DOHH2 (cell line): ENCODE measurements around the gene DNM1.
A peak's percentile ranks its signal among the peaks of the same experiment; 100 is the strongest.

ENCODE experiments used
- H3F3A ChIP-seq: fragments of 200-600 bp; sonication (generic), shearing (Covaris generic); 2 replicates; pipeline ENCODE4 v1.6.0; 2016; ENCODE audit warnings: antibody characterized with exemption, mild to moderate bottlenecking; ENCODE audit not compliant: control insufficient read depth, insufficient read depth
- H3K27ac ChIP-seq: fragments of 200-600 bp; sonication (generic); 2 replicates; pipeline ENCODE4 v1.5.1; 2014; ENCODE audit warnings: low read depth, mild to moderate bottlenecking, low read length, moderate library complexity
- H3K27me3 ChIP-seq: fragments of 200-600 bp; sonication (generic); 2 replicates; pipeline ENCODE4 v1.6.1; 2014; ENCODE audit warnings: mild to moderate bottlenecking, low read length, mixed read lengths; ENCODE audit not compliant: control insufficient read depth
- H3K36me3 ChIP-seq: fragments of 200-600 bp; sonication (generic); 2 replicates; pipeline ENCODE4 v1.6.1; 2014; ENCODE audit warnings: mild to moderate bottlenecking, low read length, moderate library complexity, mixed read lengths; ENCODE audit not compliant: control insufficient read depth
- H3K4me1 ChIP-seq: fragments of 200-600 bp; sonication (generic); 2 replicates; pipeline ENCODE4 v1.6.1; 2014; ENCODE audit warnings: mild to moderate bottlenecking, low read length, mixed read lengths; ENCODE audit not compliant: control insufficient read depth
- H3K4me2 ChIP-seq: fragments of 200-600 bp; sonication (generic); 2 replicates; pipeline ENCODE4 v1.6.0; 2014; ENCODE audit warnings: mild to moderate bottlenecking, low read length, moderate library complexity
- H3K4me3 ChIP-seq: fragments of 200-600 bp; sonication (generic); 2 replicates; pipeline ENCODE4 v1.5.1; 2014; ENCODE audit warnings: mild to moderate bottlenecking, low read length, mixed read lengths
- H3K79me2 ChIP-seq: fragments of 200-600 bp; sonication (generic); 2 replicates; pipeline ENCODE4 v1.6.1; 2014; ENCODE audit warnings: mild to moderate bottlenecking, low read length, mixed read lengths; ENCODE audit not compliant: control insufficient read depth
- H3K9me2 ChIP-seq: fragments of 200-600 bp; sonication (generic); replicated peaks from 2 replicates; pipeline ENCODE4 v1.6.1; 2014; ENCODE audit warnings: mild to moderate bottlenecking, low read length, mixed read lengths; ENCODE audit not compliant: control insufficient read depth
- H3K9me3 ChIP-seq: fragments of 200-600 bp; sonication (generic); 2 replicates; pipeline ENCODE4 v1.6.1; 2014; ENCODE audit warnings: antibody characterized with exemption, low read length, mixed read lengths; ENCODE audit not compliant: control insufficient read depth, insufficient read depth
- H4K20me1 ChIP-seq: fragments of 200-600 bp; sonication (generic); 2 replicates; pipeline ENCODE4 v1.6.0; 2014; ENCODE audit warnings: low read depth, mild to moderate bottlenecking, antibody characterized with exemption, low read length, moderate library complexity; ENCODE audit not compliant: control insufficient read depth, insufficient read depth
- EZH2phosphoT487 ChIP-seq: fragments of 200-600 bp; sonication (generic); IDR thresholded peaks from 2 replicates; pipeline ENCODE4 v1.6.1; 2017; ENCODE audit warnings: borderline replicate concordance, mild to moderate bottlenecking, antibody characterized with exemption, low read length, moderate library complexity, mixed read lengths
- TF ChIP-seq, protein P1 (sequence below): fragments of 200-600 bp; sonication (generic); IDR thresholded peaks from one replicate; pipeline ENCODE4 v1.5.1; 2014; ENCODE audit warnings: antibody characterized with exemption, mild to moderate bottlenecking, low read depth, low read length; ENCODE audit not compliant: poor library complexity, severe bottlenecking

DNM1 gene

GRCh38 chr9:128201441-128202369, 1.5 kb upstream of the DNM1 start:
- Histone ChIP-seq H3K27me3 (peaks cover 34% of the 10 kb centered on the region), H3K36me3 (no peaks in the 10 kb centered on the region), H3K79me2 (no peaks in the 10 kb centered on the region), H4K20me1 (no peaks in the 10 kb centered on the region), H3K4me3 (no peak overlapping the region), H3K27ac (no peak overlapping the region), H3K9me2 (no peaks in the 10 kb centered on the region), H3K9me3 (no peaks in the 10 kb centered on the region), H3K4me1 (peaks cover 16% of the 10 kb centered on the region), H3K4me2 (no peak overlapping the region), H3F3A (no peaks in the 10 kb centered on the region)
- TF ChIP-seq, protein P1, sequence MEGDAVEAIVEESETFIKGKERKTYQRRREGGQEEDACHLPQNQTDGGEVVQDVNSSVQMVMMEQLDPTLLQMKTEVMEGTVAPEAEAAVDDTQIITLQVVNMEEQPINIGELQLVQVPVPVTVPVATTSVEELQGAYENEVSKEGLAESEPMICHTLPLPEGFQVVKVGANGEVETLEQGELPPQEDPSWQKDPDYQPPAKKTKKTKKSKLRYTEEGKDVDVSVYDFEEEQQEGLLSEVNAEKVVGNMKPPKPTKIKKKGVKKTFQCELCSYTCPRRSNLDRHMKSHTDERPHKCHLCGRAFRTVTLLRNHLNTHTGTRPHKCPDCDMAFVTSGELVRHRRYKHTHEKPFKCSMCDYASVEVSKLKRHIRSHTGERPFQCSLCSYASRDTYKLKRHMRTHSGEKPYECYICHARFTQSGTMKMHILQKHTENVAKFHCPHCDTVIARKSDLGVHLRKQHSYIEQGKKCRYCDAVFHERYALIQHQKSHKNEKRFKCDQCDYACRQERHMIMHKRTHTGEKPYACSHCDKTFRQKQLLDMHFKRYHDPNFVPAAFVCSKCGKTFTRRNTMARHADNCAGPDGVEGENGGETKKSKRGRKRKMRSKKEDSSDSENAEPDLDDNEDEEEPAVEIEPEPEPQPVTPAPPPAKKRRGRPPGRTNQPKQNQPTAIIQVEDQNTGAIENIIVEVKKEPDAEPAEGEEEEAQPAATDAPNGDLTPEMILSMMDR: no peak
- TF ChIP-seq EZH2phosphoT487: no peak

GRCh38 chr9:128202648-128203023, 543 bp upstream of the DNM1 start:
- peaks cover 16% of the 10 kb centered on the region for H3K4me1 ChIP-seq
- TF ChIP-seq, protein P1: no peak
- TF ChIP-seq EZH2phosphoT487: no peak
- H3K27ac ChIP-seq: no peak overlapping the region
- H3K9me2 ChIP-seq: no peaks in the 10 kb centered on the region
- H3K27me3 ChIP-seq: peaks cover 37% of the 10 kb centered on the region
- H3K79me2 ChIP-seq: no peaks in the 10 kb centered on the region
- H3K4me3 ChIP-seq: peak overlapping the region; percentile 52
- H3K4me2 ChIP-seq: peak overlapping the region; percentile 79
- H4K20me1 ChIP-seq: no peaks in the 10 kb centered on the region
- no peaks in the 10 kb centered on the region for H3K36me3 ChIP-seq
- H3K9me3 ChIP-seq: no peaks in the 10 kb centered on the region
- no peaks in the 10 kb centered on the region for H3F3A ChIP-seq

- peak overlapping the region; percentile 72 for H3K4me3 ChIP-seq
- H3F3A ChIP-seq: no peaks in the 10 kb centered on the region
- H3K27me3 ChIP-seq: peaks cover 40% of the 10 kb centered on the region
- peak overlapping the region; percentile 79 for H3K4me2 ChIP-seq
- no peak overlapping the region for H3K27ac ChIP-seq
- H3K4me1 ChIP-seq: peaks cover 16% of the 10 kb centered on the region
- no peaks in the 10 kb centered on the region for H3K9me3 ChIP-seq
- no peaks in the 10 kb centered on the region for H4K20me1 ChIP-seq
- TF ChIP-seq EZH2phosphoT487: peak; percentile 85; the same call in 1 of the 2 replicates
- TF ChIP-seq, protein P1: no peak
- no peaks in the 10 kb centered on the region for H3K79me2 ChIP-seq
- no peaks in the 10 kb centered on the region for H3K36me3 ChIP-seq
- H3K9me2 ChIP-seq: no peaks in the 10 kb centered on the region
Observed at GRCh38 chr9:128203707-128204551, 750 bp downstream of the DNM1 start.
